Measurements from ENCODE around the gene RTRAF.

RTRAF gene

GRCh38 chr14:52021957-52022600 lies 32.7 kb downstream of the RTRAF start:
- DNase-seq = no peak

GRCh38 chr14:52023518-52023917 lies 34.2 kb downstream of the RTRAF start:
- DNase-seq = no peak

GRCh38 chr14:52025310-52025709 lies 36.0 kb downstream of the RTRAF start:
- DNase-seq = peak; percentile 53

DNA sequence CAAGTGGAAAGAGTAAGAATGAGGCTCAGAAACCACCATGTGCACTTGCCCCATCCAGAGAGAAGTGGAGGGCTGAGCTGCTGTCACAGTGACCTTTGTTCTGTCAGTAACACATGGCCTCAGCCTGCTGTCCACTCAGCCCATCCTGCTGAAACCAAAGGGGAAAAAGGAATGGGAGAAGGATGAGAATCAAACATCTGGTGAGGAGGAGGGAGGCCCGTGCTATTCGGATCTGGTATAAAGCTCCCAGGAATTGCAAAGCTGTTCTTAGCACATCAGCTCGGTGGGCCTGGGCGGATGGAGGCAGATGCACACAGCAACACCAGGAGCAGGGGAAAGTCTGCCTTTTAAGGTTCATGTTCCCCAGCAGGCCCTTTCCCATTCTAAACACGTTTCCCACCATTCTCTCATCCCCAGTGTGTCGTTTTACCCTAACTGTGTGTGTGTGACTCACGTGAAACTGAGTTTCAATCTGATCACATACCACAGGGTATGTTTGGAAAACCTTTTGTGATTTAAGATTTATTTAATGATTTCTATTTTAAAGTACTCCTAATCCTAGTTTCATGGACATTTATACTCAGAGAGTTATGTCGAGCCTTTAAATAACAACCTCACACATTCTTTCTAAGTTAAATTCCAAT lies 36.8 kb downstream of the RTRAF start:
- DNase-seq = no peak

DNA sequence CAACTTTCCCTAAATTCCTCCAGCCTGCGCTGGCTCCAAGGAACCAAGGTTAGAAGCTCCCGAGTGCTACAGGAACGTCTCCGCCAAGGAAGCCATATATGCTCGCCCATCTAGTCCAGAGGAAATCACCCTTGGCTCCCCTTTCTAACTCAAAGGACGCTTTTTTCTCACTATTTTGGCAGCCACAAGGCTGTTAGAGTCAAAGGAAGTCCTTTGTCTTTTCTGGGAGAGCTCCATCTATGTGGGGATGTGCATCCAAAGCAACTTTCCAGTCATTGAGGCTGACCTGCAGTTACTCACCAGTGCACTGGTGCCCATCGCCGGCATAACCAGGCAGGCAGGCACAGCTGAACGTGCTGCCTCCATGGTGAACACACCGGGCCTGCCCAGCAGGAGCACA lies 37.6 kb downstream of the RTRAF start:
- DNase-seq = no peak

DNA sequence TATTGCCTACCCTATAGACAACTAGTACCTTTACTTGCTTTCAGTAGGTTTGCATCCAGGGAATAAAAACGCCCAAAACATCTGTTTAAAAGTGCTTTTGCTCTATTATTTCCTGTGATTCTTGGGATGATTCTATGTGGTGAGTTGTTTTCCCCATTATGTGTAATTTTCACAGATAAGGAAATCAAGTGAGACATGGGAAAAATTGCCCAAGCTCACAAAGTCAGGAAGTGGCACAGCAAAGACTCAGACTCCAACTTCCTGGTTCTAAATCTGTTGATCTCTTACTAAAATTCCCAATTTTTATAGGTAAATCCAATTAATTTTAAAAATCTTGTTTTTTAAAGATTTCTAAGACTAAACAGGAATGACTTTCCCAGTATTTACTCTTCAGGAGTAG lies 40.5 kb downstream of the RTRAF start:
- no peak for DNase-seq

- no peak for DNase-seq
These were observed 42.4 kb downstream of the RTRAF start for GRCh38 chr14:52031781-52032180.

DNA sequence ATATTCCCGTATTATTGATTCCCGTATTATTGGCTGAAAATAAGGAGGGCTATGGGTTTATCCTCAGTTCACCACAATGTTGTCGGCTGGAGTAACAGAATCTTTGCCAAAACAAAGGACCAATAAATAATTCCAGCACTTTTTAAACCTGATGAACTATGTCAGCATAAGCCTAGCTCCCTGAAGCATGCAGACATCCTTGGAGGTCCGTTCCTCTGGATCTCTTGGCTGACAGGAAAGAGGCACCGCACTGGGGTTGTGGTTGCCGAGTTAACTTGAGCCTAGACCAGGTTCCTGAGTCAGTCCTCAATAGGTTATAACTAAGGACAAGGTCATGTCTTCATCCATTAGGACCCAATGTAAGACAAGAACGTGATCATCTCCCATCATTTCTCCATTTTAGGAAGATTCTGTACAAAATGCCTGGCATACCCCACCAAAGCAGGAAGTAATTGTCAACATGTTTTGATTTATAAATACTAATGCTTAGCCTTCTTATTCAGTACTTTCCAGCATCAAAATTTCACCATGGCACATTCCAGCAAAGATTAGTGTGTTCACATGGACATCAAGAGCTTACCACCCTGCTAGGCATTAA lies 43.0 kb downstream of the RTRAF start:
- no peak for DNase-seq

- no peak for DNase-seq
These were observed 43.8 kb downstream of the RTRAF start for GRCh38 chr14:52033101-52033642.

DNA sequence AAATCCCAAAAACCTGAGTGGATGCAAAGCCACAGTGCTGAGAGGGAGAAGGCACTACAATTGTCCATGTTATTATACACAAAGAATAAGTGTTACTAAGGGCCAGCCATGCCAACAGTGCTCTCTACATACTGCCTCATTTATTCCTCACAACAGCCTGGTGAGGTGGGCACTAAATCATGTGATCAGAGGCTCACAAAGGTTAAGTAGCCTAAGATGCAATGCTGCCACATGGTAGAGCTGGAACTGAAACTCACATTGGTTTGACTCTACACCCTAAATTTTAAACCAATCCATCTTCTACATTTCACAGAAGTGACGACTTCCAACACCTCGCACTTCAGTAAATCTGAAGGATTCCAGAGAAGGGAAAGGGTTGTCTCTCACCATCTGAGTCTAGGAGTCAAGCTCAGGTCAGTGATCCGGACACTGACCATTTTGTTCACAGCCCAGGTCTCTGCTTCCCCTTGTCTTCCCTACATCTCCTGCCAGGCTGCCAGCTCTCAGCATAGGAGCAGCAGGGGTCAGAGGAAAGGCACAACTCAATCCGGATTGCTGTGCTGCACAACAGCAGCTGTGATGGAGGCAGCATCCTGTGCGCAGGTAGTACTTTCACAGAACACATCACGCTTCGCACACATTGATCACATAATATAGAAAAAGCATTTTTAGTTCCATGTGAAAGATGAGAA lies 49.9 kb downstream of the RTRAF start:
- no peak for DNase-seq

GRCh38 chr14:52040598-52040997 lies 51.3 kb downstream of the RTRAF start:
- no peak for DNase-seq

DNA sequence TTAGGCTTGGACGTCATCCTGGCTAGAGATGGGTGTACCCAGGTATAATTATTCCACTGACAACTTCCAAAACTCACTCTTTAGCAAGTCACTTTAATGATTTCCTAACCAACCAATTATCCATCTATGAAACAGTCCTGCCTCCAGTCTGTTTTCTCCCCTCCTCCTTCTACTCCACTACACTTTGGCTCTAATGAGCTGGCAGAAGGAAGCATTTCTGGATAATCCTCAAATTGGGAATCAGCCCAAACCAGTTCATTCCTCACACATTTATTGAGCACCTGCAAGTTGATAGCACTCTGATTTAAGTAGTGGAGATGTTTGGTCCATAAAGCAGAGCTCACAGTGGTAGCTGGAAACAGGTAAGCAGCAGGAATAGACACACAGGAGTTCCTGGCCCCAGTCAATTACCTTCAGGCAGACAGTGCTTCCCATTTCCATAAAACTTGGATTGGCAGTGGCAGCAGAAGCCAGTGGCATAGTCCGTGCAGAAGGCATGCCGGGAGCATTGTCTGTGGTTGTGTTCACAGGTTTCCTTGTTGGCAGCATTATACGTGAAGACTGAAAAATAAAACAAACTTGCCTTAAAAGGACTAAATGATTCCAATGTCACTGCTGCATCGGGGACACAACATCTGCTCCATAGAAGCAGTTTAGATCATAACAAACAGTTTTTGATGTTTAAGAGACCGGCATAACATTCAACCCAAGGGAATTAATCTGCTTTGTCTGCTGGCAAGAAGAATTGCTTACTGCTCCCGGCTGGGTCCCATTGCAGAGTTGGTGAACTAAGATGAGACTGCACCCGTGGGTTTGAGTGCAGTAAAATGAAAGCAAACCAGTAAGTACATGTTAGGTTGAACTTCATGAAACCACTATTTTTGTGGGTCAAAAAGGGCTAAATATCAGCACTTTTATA lies 53.3 kb downstream of the RTRAF start:
- DNase-seq = peak; percentile 22

GRCh38 chr14:52043690-52044089 lies 54.3 kb downstream of the RTRAF start:
- no peak for DNase-seq

DNA sequence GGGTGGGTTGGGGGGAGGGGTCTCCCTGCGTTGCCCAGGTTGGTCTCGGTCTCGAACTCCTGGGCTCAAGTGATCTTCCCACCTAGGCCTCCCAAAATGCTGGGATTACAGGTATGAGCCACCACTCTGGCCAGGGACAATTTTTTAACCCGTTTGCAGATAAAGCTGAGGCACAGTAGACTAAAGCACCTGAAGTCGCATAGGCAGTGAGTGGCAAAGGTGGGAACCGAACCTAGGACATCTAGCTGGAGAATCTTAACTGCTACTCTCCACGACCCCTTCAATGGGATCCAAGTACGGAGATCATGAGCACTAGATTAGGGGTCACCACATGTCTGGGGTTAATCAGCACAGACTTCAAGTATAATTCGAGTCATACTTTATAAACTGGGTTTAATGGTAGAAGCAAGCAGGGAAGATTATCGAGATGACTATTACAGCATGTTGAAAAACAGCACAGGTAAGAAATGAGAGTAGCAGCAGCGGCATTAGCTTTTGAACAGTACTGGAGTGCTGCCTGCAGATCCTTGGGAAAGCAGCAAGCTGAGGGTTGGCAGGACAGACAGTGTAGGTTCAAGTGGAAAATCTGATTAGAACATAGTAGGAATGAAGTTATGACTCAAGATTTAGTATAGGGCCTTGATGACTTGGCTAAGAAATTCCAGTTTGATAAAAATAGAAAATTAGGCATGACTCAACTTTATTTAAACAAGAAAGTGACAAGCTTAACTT lies 55.6 kb downstream of the RTRAF start:
- no peak for DNase-seq

DNA sequence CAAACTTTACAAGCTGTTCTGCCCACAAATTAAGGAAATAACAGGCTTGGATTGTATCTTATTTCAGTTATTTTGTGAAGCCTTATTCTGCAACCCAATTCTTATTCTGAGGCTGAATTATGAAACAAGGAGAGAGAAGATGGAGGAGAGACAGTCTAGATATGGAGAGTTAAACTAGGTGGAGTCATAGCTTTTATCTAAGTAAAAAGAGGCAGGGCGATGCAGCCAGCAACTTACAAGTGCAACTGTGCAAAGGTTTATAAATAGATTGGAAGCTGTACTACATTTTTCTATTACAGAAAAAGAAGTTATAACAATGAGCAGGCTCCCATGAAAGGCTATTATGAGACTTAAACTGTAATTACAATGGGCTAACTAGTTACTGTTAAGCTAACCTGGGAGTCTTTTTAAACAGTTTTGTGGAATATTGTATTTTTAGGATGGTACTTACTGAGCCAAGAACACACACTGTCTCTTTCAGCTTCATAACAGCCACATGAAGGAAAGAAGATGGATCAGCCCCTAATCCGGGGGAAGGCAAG lies 57.1 kb downstream of the RTRAF start:
- DNase-seq = no peak

- DNase-seq = no peak
These were observed 58.8 kb downstream of the RTRAF start for GRCh38 chr14:52048116-52048515.

- DNase-seq = no peak
These were observed 59.4 kb downstream of the RTRAF start for GRCh38 chr14:52048641-52049204.

- DNase-seq = no peak
These were observed 59.9 kb downstream of the RTRAF start for GRCh38 chr14:52049271-52049670.

GRCh38 chr14:52049721-52050588 lies 60.6 kb downstream of the RTRAF start:
- DNase-seq = no peak

DNA sequence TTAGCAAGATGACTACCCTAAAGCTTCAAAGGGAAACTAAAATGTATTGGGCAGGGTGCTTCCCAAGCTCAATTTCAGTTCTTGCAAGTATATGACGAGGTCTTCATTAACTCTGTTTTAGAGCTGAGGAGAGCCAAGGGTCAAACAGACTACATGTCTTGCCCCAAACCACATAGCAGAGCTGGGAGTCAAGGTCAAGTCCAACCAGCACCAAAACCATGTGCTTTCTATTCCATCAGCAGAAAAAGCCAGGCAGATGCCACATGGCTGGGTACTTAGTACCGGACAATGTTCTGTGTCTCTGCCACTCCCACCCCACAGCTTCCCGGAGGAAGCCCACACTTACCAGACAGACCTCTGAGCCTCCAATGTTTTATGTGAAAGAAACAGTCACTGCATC lies 61.9 kb downstream of the RTRAF start:
- DNase-seq = no peak
